GM18519 (cell line): ENCODE measurements around the gene TAS1R1.
A peak's percentile ranks its signal among the peaks of the same experiment; 100 is the strongest.

Experiments used
- ATAC-seq: cut with Tn5 transposase; IDR thresholded peaks from one replicate; pipeline ENCODE4 v1.9.1; 2021; ENCODE audit warnings: mild to moderate bottlenecking, moderate library complexity; ENCODE audit not compliant: unreplicated experiment, low FRiP score

Gene TAS1R1

DNA sequence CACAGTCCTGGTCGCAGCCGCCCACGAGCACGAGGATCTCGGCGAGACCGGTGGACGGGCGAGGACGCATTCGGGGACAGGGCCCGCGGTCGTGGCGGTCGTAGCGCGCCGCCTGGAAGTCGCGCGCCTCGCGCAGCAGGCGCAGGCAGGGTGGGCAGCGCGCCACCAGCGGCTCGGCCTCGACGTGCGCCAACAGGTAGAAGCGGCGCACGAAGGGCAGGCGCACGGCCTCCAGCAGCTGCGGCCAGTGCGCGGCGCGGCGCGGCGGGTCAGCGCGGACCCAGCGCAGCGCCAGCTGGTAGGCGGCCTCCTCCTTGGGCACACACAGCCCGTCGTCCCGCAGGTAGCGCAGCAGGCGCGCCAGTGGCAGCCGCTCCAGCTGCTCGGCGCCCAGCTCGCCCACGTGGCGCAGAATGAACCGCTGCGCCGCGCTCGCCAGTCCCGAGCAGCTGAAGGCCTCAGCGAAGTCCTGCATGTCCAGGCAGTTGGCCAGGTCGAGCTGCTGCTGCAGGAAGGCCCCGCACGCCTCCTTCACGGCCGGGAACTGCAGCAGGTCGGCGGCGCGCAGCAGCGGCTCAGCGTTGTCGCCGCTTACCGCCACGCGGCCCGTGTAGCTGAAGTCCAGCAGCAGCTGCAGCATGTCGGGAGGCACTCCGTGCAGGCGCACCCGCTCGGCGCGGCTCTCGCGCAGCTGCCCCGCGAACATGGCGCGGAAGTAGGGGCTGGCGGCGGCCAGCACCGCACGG, 47.0 kb downstream of the TAS1R1 start:
- peak; percentile 7 for ATAC-seq

GRCh38 chr1:6602669-6603237, 47.6 kb downstream of the TAS1R1 start, which contains the start of gene KLHL21:
Gene KLHL21, minus strand, starts transcription at chr1:6602869. Its CDS starts 52 bp downstream, at chr1:6602817.
- ATAC-seq, result peak; percentile 41

DNA sequence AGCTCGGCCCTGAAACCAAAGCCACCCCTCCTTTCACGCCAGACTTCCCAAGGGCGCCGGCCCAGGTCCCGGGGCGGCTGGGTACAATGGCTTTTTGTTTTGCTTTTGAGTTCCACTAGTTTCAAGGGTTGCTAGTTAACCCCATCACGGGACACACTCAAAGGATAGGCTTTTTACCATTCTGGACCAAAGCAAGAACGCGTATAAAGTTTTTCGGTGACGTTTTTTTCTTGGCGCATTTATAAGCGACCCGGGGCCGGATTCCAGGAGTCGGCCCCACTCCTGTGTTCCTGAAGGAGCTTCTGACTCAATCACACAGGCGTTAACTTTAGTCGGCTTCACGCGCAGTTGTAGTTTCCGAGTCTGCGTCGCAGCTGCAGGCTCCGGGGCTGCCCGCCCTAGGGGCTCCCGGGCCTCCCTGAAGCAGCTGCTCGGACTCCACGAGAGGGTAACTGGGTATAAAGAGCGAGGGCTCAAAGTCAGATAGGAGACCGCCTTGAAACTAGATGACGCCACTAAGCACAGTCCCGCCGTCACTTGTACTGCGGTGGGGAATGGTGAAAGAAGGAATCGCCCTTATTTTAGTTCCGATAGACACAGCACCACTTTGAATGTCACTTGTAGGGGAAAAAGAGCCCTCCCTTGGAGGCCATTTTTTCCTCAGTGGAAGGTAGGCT, 48.3 kb downstream of the TAS1R1 start:
- peak; percentile 13 for ATAC-seq

DNA sequence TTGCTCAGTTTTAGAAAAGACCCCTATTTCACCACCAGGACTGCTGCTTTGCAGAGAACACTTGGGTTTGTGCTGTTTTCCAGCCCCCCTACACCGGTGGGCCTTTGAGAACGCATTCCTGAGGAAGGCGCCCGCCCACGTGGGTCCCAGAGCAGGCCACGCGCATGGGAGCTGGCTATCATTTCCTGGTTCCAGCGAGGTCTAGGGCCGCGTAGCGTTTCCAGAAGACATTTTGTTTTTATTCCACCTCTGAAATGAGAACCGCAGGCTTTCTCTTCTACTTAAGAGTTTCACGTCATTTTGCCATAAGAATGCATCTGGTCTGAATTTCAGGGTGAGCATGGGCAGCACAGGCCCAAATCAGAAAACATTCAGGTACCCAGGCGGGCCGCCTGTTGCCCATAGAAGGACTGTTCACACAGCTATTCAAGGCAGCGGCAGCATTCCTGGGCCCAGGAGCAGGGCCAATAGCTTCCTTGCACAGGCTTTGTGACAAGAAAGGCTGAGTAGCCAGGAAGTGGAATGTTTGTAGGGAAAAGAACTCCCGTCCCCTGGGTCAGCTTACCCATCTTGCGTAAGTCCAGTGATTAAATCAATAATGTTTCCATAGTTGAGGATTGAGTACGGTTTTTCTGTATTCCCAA, 48.9 kb downstream of the TAS1R1 start:
- ATAC-seq, result no peak

DNA sequence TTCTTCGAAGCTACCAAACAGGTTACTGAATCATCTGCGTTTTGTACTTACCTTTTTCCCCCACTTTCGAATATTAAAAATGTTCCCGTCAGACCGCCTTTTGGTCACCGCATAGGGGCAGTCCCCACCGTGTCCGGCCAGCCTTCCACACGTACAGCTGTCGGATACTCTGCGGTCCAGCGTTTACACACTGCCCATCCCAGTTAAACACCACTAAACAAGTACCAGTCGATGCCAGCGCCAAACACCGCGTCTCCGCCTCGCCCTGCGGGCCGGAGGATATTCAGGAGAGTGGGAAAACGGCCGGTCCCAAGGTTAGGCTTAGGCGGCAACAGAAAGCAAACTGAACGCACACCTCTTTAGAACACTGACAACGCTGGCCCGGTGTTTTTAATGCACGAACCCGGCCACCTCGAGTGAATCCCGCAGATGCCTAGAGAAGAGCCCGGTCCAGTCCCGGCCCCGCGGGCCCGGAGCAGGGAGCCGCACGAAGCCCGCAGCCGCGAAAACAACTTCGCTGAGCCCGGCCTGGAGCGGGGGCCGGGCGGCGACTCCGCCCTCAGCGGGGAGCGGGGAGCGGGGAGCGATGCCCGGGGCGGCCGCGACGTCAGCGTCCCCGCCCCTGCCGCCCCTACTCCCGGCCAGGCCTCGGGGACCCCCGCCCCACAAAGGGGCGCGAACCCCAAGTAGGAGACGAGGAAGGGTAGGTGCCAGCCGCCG, 57.7 kb downstream of the TAS1R1 start:
- peak; percentile 13 for ATAC-seq

GRCh38 chr1:6613361-6614018, 58.4 kb downstream of the TAS1R1 start, which contains the start of gene PHF13:
Gene PHF13, plus strand, starts transcription at chr1:6613731. Its CDS starts 336 bp downstream, at chr1:6614067.
- peak; percentile 77 for ATAC-seq

DNA sequence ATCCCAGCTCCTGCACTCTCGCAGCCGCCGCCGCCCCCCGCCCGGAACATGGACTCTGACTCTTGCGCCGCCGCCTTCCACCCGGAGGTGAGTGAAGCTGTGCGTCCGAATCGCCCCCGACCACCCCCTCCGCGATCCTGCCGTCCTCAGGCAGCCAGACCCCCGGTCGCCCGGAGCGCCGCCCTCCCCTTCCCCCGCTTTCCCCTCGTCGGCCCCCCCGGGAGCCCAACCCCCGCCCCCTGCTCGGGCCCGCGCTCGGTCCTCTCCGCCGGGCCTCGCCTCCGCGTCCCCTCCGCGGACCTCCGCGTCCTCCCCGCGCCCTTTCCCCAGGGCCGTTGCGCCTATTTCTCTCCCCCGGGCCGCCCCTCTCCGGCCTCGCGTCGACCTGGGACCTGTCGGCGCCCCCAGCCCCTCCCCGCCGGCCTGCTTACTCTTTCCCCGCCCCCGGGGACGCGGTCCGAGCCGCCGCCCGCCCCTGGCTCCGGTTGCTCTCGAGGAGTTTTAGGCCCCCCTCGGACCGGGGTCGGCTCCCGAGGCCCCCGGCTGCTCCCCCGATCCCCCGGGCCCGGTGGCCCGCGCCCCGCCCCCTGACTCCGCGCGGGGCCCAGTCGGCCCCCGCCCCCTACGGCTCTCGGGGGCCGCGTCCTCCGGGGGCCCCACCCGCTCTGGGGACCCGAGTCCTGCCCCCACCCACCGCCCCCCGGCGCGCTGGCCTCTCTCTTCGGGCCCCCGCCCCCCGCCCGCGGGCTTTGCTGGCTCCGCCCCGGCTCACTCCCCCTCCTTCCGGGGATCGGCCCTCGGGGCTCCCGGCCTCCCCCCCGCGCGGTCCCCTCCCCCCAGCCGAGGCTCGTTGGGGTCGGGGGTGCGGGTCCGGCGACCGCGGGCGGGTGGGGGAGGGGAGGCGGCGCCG, 59.2 kb downstream of the TAS1R1 start:
- ATAC-seq, result no peak

GRCh38 chr1:6614929-6615785, 60.0 kb downstream of the TAS1R1 start:
- no peak for ATAC-seq

- no peak for ATAC-seq
Measured at GRCh38 chr1:6619045-6619444, 63.9 kb downstream of the TAS1R1 start.

DNA sequence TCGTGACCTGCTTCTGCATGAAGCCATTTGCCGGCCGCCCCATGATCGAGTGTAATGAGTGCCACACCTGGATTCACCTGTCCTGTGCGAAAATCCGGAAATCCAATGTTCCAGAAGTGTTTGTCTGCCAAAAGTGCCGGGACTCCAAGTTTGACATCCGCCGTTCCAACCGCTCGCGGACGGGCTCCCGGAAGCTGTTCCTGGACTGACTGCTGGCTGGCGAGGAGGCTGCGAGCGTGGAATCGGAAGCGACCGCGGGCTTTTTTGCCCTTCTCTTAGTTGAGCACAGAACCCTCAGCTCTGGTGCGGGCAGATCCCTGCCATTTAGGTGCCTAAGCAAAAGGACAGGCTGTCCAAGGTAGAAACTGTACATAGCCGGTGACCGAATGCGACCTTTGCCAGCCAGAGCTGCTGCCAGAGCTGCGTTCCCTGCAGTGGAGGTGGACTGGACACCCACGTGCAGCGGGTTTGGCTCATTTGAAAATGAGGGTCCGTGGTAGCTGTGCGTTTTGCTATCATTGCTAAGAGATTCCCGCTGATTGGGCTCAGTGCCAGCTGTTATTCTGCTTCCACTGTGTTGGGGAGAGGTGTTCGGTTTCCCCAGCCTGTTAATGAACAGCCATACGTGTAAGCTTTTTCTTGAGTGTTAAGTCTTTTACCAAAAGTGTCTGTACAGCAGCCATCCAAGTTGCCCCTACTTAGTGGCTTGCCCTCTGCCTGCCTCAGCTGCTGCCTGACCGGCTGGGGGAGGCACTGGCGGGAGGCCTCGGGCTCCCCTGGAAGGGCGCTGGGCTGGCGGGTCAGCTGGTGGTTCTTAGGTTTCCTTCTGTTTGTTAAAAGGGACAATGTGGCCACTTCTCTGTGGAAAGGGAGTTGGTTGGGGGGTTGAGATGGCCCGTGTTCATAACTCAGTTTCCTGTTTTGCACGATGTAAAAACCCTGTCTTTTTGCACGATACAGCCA, 66.6 kb downstream of the TAS1R1 start:
- ATAC-seq, result no peak

DNA sequence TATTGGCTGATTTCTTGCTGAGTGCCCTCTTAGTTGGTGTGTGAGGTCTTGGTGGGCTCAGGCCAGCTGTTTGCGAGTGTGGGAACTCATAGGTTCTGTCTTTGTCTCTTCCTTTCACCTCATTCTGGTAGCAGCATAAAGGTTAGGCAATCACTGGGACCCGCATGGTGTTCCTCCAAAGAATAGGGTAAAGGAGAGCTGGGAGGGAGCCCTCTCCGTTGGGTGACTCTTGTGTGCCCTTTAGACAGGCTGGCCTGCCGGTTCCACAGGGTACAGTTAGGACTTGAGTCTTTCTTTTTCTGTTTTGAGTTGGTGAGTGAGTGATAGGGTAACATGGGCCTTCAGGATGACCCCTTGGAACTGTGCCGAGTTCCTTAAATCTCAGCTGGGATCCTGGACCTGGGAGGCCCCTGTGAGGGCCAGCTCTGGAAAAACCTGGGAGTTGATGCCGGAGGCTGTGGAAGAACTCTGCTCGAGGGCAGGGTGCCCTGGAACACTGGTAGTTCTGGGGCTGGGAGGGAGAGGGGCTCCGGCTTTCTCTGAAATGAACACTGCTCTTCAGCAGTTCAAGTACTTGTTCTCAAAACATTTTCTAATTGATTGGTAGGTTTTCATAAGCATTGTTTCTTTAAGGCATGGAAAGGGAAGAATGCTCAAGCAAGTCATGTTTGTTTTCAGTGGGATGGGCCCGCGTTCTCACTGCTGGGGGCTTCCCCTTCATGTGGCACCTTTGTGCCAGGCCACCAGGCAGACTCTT, 67.5 kb downstream of the TAS1R1 start:
- no peak for ATAC-seq

DNA sequence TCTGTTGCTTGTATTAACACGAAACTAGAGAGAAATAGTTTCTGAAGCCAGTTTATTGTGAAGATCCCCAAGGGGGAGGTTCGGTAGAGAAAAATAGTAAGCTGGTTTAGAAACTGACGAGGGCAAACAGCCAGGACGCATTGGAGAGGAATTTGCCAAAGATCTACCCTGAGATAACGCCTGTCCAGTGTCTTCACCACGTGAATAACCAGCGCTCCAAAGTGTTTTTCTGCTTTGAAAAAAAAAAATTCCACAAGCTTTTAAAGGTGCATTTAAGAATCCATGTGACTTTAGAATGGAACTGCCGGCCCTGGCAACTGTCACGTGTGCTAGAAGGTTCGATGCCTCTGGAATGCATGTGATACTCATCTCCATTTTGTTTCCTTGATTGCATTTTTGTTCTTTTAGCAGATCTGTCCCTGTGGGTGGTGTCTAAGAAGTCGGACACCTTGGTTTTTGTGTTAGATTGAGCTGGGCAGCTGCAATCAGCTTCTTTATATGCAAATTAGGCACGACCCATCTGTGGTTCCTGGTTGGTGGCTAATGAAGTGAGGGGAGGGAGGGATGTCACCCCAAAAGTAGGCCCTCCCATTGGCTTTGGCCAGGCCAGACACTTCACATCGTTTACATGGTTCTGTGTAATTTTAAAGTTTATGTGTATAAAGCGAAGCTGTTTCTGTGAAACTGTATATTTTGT, 68.3 kb downstream of the TAS1R1 start:
- ATAC-seq, result no peak

DNA sequence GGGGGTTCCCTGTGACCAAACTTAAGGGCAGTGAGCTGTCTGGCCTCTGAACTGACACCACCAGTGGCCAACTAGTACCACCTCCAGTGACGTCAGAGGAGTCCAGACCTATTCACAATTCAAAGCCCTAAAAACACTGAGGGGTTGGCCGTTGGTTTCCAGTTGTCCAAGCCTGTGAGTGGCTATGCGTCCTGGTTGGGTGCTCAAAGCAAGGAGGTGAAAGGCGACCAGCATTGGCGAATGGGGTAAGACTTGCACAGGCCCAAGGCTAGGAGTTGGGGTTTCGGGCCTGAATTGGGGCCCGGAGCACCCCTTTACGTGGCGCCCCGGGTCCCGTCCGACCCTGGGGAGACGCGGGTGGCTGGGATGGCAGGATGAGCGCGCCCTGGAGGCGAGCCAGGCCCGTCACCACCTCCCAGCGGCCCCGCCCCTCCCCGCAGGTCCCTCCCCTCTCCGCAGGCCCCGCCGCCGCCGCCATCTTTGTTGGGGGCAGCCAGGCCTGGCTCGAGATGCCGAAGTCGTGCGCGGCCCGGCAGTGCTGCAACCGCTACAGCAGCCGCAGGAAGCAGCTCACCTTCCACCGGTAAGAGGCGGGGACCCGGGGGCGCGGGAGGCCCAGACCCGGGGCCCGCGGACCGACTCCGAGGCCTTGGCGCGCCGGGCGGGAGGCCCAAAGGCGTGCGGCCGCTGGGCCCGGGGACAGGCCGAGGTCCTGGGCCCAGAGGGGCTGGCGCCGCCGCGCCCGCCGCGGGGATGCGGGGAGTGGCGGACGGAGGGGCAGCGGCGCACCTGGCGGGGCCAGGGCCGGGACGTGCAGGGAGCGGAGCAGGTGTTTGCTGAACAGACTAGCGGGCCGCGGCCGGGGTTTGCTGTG, 69.8 kb downstream of the TAS1R1 start, which contains the start of gene THAP3:
THAP3 (plus strand) TSS at position 159 of the 874 bp plus-strand sequence; CDS start at position 510, 351 bp downstream.
- peak; percentile 37 for ATAC-seq

DNA sequence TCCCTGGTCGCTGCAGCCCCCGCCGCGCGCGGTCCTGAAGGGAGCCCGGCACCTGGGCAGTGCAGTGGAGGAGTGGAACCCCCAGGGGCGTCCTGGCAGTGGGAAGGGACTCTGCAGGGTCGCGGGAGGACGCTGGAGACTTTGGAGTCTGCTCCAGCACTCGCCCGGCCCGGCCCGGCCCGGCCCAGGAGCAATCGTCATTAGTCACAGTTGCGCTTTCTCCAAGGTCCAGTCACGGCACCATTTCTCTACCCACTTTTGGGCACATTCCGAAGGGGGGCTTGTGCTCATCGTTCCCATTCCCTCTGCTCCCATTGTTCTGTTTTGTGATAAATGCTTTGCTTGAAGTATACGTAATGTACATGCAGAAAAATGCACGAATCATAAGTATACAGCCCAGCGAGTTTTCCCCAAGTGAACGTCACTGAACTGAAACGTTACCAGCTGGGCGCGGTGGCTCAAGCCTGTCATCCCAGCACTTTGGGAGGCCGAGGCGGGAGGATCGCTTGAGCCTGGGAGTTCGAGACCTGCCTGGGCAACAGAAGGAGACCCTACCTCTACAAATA, 70.6 kb downstream of the TAS1R1 start:
- ATAC-seq, result peak; percentile 23
